ENCODE measurements around the gene IDH3G.

IDH3G gene

GRCh38 chrX:153816831-153817690 is 22.9 kb upstream of the IDH3G start:
- DNase-seq (ENCODE audit: low read depth, low spot score), result no peak

GRCh38 chrX:153814591-153815315 is 20.6 kb upstream of the IDH3G start:
- DNase-seq (ENCODE audit: low read depth, low spot score), result no peak

DNA sequence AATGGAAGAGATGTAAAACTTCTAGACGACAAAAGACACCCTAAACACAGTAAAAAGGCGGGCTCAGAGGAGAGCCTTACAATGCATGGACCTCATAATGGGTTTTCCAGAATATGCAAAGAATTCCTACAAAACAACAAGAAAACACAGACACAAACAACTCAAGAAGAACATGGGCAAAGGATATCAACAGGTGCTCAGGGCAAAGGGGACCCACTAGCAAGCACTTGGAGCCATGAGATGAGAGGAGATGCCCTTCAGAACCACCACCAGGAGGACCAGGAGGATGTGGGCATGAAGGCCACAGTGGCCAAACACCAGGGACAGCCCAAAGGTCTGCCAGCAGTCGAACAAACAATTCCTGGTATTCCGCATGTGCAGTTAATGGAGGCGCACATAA is 19.0 kb upstream of the IDH3G start:
- DNase-seq (ENCODE audit: low read depth, low spot score), result no peak

GRCh38 chrX:153812220-153812619 is 18.0 kb upstream of the IDH3G start:
- no peak for DNase-seq (ENCODE audit: low read depth, low spot score)

DNA sequence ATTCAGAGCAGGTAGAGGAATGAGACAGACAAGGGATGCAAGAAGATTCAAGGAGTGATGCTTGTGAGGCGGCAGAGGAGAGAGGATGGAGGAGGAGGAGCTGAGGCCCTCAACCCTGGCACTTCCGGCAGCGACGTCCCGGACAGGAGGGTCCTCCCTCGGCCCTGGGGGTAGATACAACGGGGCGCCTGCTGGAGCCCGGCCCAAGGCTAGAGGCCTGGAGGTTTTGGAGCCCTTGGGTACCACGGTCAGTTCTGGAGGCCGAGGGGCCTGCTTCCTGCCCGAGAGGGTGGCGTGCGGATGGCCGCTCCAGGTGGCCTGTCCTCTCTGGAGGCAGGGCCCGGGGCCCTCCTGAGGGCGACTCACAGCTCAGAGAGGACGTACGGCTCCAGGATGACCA is 13.8 kb upstream of the IDH3G start:
- no peak for DNase-seq (ENCODE audit: low read depth, low spot score)

GRCh38 chrX:153806999-153807575 is 12.9 kb upstream of the IDH3G start:
- DNase-seq (ENCODE audit: low read depth, low spot score), result no peak

DNA sequence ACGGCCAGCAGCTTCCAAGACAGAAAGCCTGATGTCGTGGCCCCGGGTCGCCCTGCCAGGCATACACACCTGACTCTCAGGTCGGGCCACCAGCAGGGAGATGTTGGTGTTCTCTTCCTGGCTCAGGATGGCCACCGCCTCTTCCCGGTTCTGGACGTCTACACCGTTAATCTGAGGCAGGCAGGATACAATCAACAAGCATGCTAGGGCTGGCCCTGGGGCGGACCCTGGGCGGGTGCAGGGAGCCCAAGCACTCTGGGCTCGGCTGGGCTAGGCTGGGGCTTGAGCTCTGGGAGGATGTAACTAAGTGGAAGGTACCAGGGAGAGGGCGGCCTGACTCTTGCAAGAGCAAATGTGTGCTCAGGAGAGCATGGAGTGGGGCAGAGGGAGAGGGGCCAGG is 11.3 kb upstream of the IDH3G start:
- DNase-seq (ENCODE audit: low read depth, low spot score), result no peak

DNA sequence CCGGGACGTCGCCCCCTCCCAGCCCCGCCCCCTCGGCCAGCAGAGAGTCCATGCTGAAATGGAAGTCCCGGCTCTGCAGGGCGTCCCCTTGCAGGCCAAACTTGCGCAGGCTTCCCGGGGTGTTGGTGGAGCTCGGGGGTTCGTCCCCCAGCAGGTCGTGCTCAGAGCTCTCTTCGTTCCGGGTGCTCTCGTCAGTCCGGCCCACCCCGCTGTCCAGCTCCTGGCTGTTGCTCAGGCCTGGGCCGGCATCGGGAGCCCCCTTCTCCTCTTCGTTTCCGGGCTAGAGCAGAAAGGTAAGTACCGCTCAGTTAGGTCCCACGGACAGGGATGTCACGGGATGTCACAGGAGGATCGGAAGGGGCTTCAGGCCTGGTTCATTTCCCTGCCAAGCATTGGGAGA is 10.4 kb upstream of the IDH3G start:
- no peak for DNase-seq (ENCODE audit: low read depth, low spot score)

GRCh38 chrX:153804100-153804595 is 10.0 kb upstream of the IDH3G start:
- no peak for DNase-seq (ENCODE audit: low read depth, low spot score)

- no peak for DNase-seq (ENCODE audit: low read depth, low spot score)
Observed at GRCh38 chrX:153803211-153804099, 9.3 kb upstream of the IDH3G start.

DNA sequence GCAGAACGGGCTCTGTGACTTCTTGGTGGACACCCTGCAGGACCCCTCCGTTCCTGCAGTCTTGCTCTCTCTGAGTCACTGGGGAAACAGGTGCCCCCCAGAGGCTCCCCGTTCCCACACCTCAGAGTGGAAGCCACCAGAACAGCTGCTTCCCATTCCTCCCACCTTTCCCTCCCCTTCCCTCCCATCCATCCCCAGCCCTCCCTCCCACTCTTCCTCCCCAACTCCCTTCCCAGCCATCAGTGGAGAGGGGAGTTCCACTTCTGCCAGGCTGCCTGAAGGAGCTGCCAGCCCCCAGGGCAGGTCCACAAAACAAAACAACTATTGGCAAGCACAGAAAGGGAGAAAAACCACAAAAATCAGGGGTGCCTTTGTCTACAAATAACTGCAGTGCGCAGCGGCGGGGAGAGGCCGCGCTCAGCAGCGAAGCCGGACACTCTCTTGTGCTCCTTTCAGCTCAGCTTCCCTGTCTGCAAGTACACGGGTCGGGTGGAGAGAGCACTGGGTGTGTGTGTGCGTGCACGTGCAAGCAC is 8.4 kb upstream of the IDH3G start:
- peak; percentile 79 for DNase-seq (ENCODE audit: low read depth, low spot score)

GRCh38 chrX:153801669-153802068 is 7.5 kb upstream of the IDH3G start:
- DNase-seq (ENCODE audit: low read depth, low spot score), result no peak

DNA sequence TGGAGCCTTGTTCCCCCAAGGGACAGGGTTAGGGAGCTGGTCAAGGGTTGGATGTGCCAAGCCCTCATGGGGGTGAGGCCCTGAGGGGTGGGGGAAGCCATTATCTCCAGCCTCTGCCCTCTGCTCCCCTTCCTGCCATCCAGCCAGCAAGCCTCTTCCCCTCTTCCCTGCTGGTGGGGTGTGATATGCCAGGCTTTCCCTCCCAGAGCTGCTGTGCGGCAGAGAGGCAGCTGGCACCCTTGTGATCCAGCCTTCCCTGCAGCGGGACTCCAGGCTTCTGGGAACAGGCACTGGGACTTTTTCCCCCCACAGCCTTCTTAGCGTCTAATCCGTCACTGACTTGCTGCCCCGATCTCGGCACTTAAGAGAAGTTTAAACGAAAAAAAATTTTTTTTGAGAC is 6.6 kb upstream of the IDH3G start:
- no peak for DNase-seq (ENCODE audit: low read depth, low spot score)

DNA sequence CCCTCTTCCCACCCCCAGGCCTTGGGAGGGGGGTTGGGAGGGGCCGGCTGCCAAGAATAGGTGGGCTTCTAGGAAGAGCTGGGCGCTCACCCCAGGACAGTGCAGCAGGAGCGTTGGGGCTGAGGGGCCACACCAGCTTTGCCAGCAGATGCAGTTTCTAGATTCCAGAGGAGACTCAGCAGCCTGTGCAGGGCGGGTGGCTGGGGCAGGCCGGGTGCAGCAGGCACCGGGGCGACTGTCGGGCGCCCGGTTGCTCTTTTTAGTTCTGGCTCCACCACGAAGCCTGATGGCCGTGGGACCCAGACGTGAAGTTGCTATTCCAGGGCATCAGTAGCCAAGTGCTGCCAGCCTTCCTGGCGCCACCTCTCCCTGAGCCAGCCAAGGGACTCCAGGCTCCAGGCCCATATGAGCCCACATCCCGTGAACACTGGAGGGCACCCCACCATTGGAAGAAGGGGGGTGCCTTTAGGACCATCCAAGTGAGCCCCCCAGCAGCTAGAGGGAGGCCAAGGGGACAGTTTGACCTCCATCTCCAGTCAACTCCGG is 6.1 kb upstream of the IDH3G start:
- DNase-seq (ENCODE audit: low read depth, low spot score), result no peak

GRCh38 chrX:153799326-153799725 is 5.2 kb upstream of the IDH3G start:
- no peak for DNase-seq (ENCODE audit: low read depth, low spot score)

DNA sequence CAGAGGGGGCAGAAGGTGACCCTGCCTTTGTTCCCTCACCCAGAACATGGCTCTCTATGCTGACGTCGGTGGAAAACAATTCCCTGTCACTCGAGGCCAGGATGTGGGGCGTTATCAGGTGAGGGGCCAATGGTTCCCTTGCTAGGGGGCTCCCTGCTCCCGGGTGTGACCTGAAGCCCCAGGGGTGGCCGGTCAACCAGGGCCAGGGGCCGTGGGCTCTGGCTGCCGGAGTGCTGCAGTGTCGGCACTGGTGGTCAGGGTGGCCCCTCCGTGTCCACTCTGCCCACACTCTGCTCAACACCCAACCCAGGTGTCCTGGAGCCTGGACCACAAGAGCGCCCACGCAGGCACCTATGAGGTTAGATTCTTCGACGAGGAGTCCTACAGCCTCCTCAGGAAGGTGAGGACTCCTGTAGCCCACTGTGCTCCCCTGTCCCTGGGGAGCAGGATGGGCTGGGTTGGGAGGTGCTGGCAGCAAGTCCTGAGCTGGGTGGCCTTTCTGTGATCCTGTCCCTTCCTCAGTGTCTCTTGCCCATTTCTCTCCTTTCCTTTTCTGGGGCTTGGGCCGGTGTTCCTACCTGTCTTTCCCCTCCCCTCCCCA is 3.3 kb upstream of the IDH3G start:
- no peak for DNase-seq (ENCODE audit: low read depth, low spot score)

DNA sequence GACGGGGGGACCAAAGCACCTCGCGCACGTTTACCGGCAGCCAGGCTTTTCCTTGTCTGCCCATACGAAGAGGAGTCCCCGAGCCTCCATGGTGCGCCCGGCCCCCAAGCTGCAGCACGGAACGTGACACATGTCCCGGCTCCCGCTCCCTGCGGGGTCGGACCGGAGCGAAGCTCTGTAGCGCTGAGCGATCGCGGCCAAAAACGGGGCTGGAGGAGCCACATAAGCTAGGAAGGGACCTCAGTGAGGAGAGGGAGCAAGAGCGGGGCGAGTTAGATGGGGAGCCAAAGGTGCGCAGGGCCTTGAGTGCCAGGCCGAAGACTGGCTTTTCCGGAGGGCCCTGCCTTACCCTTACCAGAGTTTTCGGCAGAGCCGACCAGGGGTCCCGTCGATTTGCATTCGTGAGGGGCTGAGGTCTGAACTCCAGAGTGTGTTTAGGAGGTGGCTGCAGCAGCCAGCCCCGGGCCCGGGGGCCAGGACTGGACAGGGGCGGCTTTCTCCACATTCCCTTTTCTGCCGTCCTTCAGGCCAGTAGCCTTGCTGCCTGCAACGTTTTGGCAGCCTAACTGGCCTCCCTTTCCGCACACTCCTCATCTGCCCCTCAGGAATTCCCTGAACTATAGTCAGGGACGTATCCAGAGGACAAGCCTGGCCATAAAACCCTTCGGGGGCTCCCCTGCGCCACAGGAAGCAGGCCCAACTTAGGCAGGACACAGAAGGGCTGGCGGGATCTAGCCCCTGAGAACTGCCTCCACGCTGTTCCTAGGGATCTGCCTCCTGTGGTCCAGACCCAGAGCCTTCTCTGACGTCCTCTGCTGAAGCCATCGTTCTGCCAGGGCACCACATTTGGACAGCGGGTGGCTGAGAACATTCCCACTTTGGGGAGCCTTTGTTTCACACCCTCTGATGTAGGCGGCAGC is 982 bp upstream of the IDH3G start:
- peak; percentile 33 for DNase-seq (ENCODE audit: low read depth, low spot score)

GRCh38 chrX:153793291-153793690 is 884 bp downstream of the IDH3G start:
- DNase-seq (ENCODE audit: low read depth, low spot score), result no peak

DNA sequence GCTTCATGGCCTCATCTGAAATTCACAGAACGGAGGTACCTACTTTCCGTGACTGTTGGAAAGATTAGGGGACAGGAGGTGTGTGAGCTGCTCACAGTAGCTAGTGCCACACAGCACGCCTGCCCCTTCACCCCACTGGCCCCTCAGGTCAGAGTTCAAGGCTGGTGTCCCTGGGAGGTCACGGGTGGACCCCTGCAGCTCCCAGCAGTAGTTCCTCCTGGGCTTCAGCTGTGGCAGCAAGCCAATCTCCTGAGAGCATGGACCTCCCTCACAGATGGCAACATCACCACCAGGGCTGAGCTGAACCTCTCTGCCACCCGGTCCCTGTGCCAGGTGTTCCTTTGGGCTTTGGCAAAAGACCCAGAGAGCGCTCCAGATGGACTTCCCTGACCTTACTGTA is 1.8 kb downstream of the IDH3G start:
- no peak for DNase-seq (ENCODE audit: low read depth, low spot score)

Data from astrocyte of the hippocampus (primary cell).